GM12873 (cell line): Measurements from ENCODE around the gene PFKM.

Experiments
- TF ChIP-seq, protein P1 (sequence below): IDR thresholded peaks from 2 replicates; pipeline ENCODE4 v1.5.1; 2012; ENCODE audit warnings: low read depth, mild to moderate bottlenecking, moderate library complexity, low read length, control low read depth; ENCODE audit not compliant: insufficient read depth; ENCODE audit errors: missing control alignments

The PFKM gene

DNA sequence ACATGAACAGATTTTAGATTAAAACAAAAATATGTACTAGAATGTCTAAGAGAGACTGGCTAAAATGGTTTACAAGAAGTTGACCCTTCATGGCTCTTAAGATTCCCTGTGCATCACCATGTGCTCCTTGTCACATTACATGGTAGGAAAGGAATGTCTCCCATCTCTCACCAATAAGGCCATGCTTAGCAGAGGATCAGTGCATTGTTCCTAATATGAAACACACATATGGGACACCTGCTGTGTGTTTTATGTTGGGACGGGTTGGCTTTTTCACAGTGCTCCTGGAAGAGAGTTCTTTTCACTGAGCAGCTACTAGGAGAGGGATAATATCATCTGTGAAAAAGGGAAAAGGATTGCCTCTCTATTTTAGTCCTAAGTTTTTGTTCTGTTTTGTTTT is 9.6 kb downstream of the PFKM start:
- TF ChIP-seq, protein P1, sequence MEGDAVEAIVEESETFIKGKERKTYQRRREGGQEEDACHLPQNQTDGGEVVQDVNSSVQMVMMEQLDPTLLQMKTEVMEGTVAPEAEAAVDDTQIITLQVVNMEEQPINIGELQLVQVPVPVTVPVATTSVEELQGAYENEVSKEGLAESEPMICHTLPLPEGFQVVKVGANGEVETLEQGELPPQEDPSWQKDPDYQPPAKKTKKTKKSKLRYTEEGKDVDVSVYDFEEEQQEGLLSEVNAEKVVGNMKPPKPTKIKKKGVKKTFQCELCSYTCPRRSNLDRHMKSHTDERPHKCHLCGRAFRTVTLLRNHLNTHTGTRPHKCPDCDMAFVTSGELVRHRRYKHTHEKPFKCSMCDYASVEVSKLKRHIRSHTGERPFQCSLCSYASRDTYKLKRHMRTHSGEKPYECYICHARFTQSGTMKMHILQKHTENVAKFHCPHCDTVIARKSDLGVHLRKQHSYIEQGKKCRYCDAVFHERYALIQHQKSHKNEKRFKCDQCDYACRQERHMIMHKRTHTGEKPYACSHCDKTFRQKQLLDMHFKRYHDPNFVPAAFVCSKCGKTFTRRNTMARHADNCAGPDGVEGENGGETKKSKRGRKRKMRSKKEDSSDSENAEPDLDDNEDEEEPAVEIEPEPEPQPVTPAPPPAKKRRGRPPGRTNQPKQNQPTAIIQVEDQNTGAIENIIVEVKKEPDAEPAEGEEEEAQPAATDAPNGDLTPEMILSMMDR: no peak

DNA sequence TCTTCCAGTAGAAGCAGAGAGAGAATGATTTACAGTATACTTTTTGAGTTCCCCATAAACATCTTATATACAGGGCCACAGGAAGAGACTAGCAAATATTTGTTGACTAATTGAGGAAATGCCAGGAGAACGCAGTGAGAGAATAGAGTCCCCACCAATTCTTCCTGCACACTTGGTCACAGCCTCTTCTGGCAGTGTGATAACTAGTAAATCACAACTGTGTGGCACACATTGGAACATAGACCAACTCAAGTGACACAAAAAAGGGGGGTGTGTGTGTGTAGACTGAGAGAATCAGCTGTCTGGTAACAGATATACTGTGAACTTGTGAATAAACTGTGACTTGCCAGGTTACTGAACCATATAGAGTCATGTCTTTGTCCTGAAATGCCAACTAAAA is 10.2 kb downstream of the PFKM start:
- TF ChIP-seq, protein P1: no peak

DNA sequence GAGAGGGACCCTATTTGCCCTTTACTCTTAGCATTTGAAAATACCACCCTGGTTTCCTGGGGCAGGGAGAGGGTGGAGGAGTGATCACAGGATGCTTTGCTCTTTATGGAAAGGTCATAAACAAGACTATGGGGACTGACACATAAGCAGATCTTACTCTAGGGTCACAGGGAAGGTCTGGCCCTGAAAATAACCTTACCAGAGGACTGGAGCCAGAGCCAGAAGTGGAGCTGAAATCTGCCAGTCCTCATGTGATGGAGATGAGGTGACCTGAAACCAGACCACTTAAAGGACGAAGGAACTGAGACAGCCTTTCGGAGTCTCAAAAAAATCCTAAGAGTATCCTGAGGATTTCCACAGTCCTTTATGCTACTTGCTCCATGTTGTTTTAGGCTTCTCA is 12.4 kb downstream of the PFKM start:
- TF ChIP-seq, protein P1: no peak

DNA sequence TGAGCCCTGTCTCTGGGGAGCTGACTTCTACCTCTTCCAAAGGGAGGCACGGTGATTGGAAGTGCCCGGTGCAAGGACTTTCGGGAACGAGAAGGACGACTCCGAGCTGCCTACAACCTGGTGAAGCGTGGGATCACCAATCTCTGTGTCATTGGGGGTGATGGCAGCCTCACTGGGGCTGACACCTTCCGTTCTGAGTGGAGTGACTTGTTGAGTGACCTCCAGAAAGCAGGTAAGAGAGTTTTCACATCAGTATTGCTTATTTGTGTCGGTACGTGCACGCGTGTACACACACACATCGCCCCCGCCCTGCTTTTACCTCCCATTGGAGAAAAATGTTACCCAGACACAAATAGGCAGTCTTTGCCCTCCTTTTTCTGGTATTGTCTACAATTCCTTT is 13.7 kb downstream of the PFKM start:
- TF ChIP-seq, protein P1: no peak

DNA sequence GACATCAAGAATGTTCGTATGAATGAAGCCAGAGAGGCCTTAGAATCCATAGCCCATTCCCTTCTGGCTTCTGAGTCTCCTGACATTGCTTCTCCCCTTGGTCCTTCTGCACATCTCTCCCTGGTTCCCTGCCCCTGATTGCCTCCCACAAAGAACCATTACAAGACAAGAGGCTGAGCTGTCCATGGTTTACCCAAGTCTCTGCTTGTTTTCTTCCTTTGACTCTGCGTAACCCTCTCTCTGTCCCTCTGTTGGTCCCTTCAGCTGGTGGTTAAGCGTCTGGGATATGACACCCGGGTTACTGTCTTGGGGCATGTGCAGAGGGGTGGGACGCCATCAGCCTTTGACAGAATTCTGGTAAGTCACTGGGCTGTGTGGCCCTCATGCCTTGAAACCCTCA is 15.9 kb downstream of the PFKM start:
- TF ChIP-seq, protein P1: no peak

DNA sequence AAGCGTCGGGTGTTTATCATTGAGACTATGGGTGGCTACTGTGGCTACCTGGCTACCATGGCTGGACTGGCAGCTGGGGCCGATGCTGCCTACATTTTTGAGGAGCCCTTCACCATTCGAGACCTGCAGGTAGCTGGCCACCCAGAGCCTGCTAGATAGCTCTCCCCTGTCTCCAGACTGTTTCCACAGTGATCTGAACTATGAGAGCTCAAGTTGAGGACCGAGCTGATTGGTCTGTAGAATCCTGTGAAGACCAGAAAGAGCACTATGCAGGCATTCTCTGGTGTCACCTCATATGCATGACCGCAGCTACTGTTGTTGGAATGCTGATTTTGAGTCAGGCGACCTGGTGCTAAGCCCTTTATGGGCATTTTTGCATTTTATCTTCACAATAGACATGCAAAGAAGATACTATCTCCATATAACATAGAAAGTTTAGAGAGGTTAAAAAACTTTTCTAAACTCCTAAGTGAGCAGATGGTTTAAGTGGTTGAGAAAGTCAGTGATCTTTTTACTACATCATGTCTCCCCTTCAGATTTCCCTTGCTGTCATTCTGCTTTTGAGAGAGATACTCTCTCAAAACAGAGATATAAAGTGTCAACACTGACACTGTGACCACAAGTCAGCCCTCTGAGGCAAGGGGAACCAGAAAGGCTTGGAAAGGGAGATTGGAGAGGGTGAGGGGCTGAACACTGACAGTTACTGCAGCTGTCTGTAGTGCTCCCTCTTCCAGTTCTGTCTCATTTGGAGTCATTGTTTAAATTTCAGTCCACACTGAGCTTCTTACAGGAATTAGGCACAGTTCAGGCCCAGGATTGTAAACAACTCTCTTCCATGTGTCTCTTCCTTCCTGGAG is 23.9 kb downstream of the PFKM start:
- TF ChIP-seq, protein P1: no peak

DNA sequence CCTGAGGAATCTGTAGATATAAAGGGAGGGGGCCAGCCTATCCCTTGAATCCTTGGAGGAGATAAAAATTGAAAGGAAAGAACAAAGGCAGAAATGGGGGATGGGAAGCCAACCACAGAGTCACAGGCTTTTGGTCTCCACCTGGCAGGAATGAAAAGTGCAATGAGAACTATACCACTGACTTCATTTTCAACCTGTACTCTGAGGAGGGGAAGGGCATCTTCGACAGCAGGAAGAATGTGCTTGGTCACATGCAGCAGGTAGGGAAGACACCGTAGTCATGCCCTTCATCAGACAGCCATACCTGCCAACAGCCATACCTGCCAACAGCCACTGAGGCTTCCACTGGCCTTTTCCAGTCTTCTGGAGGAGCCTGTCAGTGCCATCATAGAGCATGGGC is 24.7 kb downstream of the PFKM start:
- TF ChIP-seq, protein P1: no peak
